ENCODE results near the gene MAPK8.
A peak's percentile ranks its signal among the peaks of the same experiment; 100 is the strongest.

DNA sequence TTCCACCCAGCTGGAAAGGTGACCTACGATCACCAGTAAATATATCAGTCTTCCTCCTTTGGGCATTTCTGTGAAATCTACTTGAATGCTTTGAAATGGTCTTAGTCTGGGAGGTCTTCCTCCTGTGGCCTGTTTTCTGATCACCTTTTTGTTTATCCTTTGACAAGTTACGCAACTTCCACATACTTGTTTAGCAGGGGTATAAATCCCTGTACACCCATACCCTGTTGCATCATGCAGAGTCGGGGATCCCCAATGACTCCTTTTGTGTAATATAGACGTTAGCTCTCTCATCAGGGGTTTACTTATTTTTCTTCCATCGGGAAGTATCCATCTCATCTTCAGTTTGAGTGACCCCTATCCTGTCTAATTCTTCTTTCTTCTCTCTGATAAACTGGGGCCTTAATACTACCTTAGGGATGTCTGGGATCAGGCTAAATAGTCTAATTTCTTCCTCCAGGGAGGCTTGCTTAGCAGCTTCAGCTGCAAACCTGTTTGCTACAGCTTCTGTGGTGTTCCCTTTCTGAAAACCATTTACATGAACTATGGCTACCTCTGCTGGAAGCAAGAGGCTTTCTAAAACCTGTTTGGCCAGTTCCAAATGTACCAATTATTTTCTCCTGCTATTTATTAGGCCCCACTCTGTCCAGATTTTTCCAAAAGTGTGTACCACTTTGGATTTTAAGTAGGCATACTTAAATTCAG is 25.8 kb downstream of the MAPK8 start:
- TF ChIP-seq, protein P1, sequence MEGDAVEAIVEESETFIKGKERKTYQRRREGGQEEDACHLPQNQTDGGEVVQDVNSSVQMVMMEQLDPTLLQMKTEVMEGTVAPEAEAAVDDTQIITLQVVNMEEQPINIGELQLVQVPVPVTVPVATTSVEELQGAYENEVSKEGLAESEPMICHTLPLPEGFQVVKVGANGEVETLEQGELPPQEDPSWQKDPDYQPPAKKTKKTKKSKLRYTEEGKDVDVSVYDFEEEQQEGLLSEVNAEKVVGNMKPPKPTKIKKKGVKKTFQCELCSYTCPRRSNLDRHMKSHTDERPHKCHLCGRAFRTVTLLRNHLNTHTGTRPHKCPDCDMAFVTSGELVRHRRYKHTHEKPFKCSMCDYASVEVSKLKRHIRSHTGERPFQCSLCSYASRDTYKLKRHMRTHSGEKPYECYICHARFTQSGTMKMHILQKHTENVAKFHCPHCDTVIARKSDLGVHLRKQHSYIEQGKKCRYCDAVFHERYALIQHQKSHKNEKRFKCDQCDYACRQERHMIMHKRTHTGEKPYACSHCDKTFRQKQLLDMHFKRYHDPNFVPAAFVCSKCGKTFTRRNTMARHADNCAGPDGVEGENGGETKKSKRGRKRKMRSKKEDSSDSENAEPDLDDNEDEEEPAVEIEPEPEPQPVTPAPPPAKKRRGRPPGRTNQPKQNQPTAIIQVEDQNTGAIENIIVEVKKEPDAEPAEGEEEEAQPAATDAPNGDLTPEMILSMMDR (IDR thresholded peaks at IDR 0.05), result peak in 1 of 6 experiments; percentile 6
- no peak for TF ChIP-seq POLR2A (IDR thresholded peaks at IDR 0.05)
